ENCODE measurements around the gene F12. TPM values are rescaled to one million over a fixed set of nuclear protein-coding genes. Genes with fewer than 3 reads are reported as not detected.

F12 gene
- total RNA-seq, 1 donor from 2014 or later = not detected

DNA sequence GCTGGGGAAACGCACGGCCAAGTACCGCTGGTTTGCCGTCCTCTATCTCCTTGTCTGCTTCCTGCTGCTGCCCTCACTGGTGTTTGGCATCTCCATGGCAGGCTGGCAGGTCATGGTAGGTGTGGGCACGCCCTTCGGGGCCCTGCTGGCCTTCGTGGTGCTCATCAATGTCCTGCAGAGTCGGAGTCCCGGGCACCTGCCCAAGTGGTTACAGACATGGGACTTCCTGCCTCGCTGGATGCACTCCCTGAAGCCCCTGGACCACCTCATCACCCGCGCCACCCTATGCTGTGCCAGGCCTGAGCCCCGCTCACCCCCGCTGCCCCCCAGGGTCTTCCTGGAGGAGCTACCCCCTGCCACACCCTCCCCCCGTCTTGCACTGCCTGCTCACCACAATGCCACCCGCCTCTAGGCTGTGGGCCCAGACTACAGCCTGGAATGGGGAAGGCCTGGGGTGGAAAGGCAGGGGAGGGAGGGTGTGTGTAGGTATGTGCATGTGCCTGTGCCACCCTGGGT, 11.4 kb downstream of the F12 start:
- no peak for DNase-seq
- intact Hi-C loops (cut with DNase I) = no loop called here
- no peak for ATAC-seq (ENCODE audit: poor library complexity)

DNA sequence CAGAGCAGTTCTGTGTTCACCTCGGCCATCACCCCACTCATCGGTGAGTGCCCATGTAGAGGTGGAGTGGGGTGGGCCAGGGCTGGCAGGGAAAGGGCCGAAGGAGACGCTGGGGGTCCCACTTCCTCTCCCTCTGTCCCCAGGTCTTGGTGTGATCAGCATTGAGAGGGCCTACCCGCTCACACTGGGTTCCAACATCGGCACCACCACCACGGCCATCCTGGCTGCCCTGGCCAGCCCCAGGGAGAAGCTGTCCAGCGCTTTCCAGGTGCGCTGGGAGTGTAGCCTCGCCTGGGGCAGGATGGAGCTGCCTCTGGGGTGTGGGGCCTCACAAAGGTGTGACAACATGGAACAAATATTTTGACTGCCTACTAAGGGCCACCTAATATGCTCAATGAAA, 12.6 kb downstream of the F12 start:
- DNase-seq = no peak
- ATAC-seq (ENCODE audit: poor library complexity) = no peak
- intact Hi-C loops (cut with DNase I) = no loop called here

DNA sequence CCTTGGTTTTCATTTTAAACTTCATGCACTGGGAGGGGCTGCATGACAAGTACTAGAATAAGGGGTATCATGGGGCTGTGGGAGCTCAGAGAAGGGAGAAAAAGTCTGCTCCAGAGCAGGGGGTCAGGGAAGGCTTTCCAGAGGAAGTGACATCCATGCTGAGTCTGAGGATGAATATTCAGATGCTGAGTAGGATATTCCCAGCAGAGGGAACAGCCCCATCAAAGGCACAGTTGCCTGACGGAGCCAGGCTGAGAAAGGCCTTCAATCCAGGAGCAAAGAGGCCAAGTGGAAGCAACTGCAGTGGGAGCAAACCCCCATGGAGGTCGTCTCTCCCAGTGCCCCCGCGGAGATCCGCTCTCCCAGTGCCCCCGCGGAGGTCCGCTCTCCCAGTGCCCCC, 13.3 kb downstream of the F12 start:
- DNase-seq = no peak
- no peak for ATAC-seq (ENCODE audit: poor library complexity)
- intact Hi-C loops (cut with DNase I) = no loop called here

DNA sequence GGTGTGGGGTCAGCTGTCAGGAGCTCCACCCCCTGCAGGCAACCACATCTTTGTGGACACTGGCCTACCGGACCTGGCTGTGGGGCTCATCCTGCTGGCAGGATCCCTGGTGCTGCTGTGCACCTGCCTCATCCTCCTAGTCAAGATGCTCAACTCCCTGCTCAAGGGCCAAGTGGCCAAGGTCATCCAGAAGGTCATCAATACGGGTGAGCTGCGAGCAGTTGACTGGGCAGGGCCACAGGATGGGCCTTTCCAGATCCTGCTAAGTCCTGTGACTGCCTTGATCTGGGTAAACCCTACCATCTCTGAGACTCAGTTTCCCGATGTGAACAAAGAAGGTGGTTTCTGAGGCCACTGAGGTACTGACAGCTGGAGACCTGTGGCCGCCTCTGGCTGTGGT, 15.4 kb downstream of the F12 start:
- DNase-seq (no peak), ATAC-seq (ENCODE audit: poor library complexity) (no peak)
- intact Hi-C loops (cut with DNase I) = no loop called here

DNA sequence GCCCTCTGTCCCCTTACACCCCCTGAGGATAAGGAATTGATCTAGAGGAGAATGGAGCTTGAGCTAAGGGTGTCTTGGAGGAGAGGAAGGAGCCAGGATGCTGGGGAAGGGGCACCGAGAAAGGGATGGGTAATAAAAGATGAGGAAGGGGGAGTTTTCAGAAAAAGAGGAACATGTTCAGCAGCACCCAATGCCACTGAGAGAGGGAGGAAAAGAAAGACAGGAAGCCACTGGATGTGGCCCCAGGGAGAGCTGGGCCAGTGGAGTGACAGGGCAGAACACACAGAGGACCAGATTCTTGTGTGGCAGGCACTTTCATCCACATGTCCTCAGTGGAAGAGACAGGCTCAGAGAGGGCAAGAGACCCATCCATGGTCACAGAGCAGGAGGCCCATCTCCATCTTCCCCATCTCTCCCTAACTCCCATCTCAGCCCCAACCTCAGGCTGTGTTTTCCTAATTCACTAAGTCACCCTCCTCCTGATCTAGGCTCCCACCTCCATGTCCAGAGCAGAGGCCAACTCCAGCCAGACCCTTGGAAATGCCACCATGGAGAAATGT, 16.1 kb downstream of the F12 start:
- intact Hi-C loops (cut with DNase I) = no loop called here
- ATAC-seq (ENCODE audit: poor library complexity) (no peak), DNase-seq (no peak)

DNA sequence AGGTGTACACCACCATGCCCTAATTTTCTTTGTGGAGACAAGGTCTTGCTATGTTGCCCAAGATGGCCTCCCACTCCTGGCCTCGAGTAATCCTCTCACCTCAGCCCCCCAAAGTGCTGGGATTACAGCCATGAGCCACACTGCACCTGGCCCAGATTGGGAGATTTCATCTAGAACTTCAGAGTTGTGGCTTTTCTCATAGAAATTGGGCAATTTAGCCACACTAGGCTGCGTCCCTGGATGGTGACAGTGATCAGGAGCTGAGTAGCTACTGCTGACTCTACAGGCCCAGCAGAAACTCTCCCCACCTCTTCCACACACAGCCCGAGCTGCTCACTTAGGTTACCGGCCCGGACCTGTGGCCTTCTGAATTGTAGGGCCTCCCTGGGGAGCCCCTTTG, 16.6 kb downstream of the F12 start:
- intact Hi-C loops (cut with DNase I) = no loop called here
- ATAC-seq (ENCODE audit: poor library complexity) (no peak), DNase-seq (no peak)

DNA sequence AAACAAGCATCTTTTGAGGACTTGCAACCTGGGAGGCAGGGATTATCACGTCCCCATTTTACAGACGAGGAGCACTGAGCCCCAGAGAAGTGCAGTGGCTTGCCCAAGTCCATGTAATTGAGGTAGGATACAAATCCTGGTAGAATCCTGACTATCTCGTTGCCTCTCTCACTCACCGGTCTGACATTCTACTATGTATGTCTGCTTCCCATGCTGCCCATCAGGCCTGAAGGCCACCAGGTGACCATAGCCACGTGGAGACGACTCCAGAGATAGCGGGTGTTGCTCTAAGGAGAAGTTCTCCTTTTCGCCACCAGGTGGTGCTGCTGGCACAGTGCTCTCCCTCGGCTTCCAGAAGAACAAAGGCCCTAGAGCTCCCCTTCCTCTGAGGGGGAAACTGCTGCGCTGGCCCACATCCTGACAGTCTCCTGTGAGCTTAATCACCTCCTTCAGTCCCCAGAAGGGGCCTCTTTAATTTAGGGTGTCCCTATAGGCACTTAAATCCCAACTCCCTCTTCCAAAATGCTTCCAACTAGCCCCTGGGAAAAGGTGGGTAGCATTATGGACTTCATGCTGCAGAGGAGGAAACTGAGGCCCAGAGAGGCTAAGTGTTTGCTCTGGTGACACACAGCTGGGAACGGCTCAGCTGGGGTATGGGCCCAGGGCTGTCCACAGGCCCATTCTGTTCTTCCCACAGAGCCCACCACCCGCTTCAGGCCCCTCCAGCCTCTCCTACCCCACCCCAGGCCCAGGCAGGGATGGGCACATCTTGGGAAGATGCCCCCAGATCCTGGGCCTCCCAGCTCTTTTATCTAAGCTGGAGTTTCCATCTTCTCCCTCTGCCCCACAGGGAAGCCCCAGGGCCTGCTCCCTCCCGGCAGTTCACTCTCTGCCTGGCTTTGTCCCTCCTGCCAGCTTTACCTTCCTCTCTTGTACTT, 18.7 kb downstream of the F12 start:
- intact Hi-C loops (cut with DNase I) = loop anchor here (2.0 kb wide), 1 partner anchor 110 kb away; no protein-coding TSS in a partner anchor
- DNase-seq (peak; percentile 82), ATAC-seq (ENCODE audit: poor library complexity) (peak; percentile 92)

DNA sequence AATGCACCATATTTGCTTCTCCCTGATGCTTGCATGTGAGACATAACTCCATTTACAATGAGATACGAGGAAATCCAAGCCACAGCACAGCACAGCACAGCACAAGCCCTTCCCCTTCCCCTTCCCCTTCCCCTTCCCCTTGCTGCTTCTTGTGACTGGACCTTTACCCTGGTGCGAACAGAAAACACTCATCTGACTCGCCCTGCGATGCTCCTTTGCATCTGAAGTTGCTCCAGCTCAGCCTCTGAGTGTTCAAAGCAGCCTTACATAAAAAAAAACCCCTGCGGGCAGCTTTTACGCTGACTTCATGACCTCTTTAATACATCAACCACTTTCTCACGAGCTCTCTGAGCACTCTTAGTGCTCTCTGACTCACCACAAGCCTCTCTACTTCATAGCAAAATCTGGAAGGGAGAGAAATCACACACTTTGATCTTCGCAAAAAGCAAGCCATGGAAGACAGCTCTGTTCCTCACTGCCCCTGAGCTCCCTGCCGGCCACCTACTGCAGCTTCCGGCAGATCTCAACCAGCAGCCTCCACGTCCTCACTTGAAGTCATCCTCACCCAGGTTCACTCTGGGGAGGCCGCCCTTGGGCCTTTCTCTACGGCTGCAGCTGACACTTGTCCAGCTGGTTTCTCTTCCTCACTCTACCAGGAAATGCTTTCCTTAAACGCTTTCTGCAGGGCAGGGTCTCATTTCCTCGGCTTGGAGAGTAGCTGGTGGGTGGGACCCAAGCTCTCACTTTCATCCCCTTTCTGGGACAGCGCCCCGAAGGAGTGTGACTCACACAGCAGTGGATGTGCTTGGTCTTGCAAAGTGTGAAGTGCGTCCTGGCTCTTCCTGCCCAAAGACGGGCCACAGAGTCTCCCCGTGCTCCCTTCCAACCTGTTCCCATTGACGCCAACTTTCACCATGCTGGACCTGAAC, 19.9 kb downstream of the F12 start:
- peak; percentile 36 for ATAC-seq (ENCODE audit: poor library complexity)
- DNase-seq = no peak
- intact Hi-C loops (cut with DNase I) = loop anchor here (2.0 kb wide), 1 partner anchor 111 kb away; no protein-coding TSS in a partner anchor

DNA sequence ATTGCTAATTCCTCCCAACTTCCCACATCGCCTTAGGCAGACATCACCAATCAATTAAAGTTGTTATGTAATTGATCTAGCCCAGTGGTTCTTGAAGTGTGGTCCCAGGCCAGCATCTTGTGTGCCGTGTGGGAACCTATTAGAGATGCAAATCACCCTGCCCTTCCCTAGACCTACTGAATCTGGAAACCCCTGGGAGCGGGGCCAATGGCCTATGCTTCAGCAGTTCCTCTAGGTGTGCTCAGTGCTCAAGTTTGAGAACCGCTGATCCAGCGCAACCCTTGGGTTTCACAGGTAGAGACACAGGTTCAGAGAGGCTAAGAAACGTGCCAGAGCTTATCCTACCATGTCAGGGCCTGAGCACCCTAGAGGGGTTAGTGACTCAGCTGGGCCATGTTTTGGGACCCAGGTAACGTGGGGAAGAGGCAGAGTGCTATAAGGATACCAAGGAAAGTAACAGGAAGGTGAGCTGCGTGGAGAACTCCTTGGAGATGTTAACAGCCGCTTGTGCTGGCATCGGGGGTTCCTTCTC, 20.8 kb downstream of the F12 start:
- intact Hi-C loops (cut with DNase I) = no loop called here
- ATAC-seq (ENCODE audit: poor library complexity) (no peak), DNase-seq (no peak)

DNA sequence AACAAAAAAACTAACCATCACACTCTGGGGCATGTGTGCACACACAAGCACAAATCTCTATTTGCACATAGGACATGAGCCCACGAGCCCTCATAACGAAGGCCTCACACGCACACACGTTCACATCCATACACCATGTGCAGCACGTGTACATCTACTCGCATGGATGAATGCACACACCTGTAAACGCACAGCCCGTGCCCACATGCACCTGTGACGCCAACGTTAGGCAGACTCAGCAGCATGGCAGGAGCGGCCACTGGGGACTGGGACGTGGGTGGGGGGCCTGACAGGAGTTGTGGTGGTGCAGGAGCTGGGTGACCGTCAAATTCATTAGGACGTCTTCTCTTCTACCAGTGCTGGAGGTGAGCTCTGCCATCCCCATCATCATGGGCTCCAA, 22.0 kb downstream of the F12 start:
- no peak for ATAC-seq (ENCODE audit: poor library complexity)
- DNase-seq = no peak
- intact Hi-C loops (cut with DNase I) = no loop called here

DNA sequence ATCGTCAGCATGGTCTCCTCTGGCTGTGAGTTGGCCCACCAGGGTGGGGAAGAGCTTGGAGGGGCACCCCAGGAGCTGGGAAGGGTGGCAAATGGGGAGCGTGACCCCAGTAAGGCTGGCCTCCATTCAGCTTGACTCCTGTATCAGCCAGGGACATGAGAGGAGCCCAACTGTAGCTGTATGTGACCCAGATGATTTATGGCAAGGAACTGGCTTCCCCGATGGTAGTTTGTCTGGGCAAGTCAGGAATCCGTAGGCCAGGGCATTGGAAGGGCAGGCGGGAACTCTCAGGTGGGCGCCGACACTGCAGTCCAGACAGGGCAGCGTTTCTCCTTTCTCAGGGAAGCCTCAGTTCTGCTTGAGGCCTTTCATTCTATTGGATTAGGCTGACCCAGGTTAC, 22.8 kb downstream of the F12 start:
- intact Hi-C loops (cut with DNase I) = no loop called here
- ATAC-seq (ENCODE audit: poor library complexity) = no peak
- no peak for DNase-seq

DNA sequence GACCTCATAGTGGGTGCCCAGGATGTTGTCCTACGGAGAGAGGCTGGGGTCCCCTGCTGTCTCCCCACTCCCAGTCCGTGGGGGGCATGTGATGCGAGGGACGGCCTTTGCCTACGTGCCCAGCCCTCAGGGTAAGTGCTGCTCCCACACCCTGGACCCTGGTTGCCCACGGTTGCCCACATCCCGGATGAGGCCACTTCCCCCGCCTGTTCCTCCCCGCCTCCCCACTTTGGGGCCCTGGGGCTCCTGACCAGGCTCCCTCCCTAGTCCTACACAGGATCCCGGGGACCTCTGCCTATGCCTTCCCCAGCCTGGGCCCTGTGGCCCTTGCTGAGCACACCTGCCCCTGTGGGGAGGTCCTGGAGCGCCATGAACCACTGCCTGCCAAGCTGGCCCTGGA, 23.6 kb downstream of the F12 start:
- ATAC-seq (ENCODE audit: poor library complexity) = no peak
- intact Hi-C loops (cut with DNase I) = no loop called here
- no peak for DNase-seq

DNA sequence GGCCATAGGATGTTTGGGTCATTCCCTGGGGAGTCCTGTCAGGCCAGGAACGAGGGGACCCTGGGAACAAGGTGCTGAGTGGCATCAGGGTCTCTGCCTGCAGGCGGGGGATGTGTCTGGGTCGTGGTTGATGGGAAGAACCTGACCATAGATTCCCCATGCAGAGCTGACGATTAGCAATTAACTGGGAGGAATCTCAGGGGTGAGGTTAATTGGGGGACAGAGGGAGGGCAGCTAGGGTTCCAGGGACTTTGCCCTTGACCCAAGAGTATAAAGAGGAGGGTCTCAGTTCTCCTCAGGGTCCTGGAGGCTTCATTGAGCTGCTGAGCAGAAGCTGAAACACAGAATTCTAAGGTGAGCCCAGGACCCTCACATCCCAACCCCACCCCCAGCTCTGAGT, 25.2 kb downstream of the F12 start, which contains the start of gene SLC34A1:
SLC34A1 (plus strand) TSS at position 301 of the 400 bp plus-strand sequence. CDS start 1,308 bp downstream, outside the sequence.
- no peak for ATAC-seq (ENCODE audit: poor library complexity)
- intact Hi-C loops (cut with DNase I) = no loop called here
- no peak for DNase-seq

DNA sequence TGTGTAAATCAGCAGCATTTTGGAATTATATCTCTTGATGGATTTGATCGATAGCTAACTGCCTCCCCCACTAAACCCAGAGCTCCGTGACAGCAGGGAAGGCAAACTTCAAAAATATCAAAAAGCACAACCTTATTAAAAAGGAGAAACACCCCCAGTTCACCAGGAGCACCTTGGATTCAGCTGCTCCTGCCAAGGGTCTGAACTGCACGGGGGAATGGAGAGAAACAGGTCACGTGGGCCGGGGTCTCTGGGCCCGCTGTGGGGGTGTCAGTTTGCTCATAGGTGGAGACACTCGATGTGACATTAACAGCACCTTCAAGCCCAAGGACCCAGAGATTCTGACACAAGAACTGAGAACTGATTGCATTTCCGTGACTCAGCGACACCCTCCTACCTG, 26.2 kb downstream of the F12 start:
- intact Hi-C loops (cut with DNase I) = no loop called here
- ATAC-seq (ENCODE audit: poor library complexity) (no peak), DNase-seq (no peak)

DNA sequence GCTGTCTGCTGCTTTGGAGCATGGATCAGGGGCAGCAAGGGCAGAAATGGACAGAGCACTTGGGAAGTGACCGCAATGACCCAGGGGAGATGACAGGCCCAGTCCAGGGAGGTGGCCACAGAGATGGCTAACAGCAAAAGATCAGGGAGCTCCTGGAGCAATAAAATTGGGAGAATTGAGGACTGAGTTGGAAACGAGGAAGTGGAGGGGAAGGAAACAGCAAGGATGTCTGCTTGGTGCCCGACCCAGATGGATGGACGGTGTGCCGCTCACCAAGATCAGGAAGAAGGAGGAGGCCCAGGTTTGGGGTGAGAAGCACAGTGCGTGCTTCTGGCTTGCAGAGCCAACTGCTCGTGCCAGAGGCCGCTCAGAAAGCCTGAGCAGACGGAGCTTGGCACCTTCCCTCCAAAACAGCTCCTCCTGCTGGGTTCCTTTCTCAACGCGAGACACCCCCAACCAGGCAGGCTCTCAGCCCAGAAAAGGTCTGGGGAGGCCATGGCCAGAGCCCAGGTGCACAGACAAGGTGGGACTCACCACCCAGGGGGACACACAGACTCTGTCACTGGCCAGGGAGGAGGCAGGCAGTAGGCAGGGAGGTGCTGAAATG, 26.8 kb downstream of the F12 start:
- ATAC-seq (ENCODE audit: poor library complexity) (peak; percentile 86), DNase-seq (no peak)
- intact Hi-C loops (cut with DNase I) = no loop called here

DNA sequence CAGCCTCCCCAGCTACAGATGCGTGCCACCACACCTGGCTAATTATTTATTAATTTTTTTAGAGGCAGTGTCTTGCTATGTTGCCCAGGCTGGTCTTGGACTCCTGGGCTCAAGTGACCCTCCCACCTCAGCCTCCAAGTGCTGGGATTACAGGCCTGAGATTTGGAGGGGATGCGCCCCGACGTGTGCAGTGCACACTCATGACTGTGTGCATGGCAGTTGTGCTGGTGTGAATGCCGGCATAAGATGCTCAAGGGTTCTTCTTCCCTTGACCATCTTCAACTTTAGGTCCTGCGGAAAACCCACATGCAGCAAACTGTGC, 28.6 kb downstream of the F12 start:
- DNase-seq = no peak
- intact Hi-C loops (cut with DNase I) = no loop called here
- ATAC-seq (ENCODE audit: poor library complexity) = no peak

DNA sequence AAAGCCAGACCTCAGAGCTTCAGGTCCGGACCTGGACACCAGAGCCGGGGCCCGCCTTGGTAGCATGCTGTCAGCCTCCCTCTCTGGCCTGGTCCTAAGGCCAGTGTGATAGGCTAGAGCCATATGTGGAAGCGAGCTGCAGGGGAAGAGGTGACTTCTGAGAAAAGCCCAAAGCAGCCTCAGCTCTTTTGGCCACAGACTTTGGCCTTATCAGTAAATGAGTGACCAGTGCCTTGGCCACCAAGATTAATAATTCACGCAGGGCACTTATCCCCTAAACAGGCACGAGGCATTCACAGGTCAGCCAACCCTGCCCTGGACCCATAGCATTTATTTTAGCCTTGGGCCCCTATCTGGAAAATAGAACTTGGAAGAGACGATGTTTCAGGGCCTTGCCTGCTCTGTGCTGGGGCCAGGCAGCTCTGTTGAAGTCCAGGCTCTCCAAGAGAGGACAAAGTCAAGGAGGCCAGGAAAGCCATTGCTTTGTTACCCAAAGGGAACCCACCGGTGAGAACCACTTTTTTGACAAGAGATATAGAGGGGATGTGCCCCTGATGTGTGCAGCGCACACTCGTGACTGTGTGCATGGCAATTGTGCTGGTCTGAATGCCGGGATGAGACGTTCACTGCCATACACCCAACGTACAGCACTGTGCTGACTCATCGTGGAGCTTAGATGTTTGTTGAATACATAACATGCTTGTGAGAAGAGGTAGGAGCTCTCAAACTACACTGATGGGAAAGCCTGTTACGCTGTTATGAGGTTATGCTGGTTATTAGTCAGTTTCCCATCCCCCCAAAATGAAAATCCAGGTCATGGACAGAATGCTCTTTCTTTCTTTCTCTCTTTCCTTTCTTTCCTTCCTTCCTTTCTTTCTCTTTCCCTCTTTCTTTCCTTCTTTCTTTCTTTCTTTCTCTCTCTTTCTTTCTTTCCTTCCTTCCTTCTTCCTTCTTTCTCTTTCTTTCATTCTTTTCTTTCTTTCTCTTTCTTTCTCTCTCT, 30.2 kb downstream of the F12 start:
- intact Hi-C loops (cut with DNase I) = no loop called here
- ATAC-seq (ENCODE audit: poor library complexity) = no peak
- no peak for DNase-seq

Measured in Right ventricle myocardium superior (tissue), 1 donor.